HepG2 (cell line): ENCODE data around the gene RAN. TPM values are rescaled to one million over a fixed set of nuclear protein-coding genes. Genes with fewer than 3 reads are reported as not detected.
"Not testable (repeated sequence)": the region's sequence is repeated elsewhere in the genome, so short reads cannot be mapped to it uniquely, and the experiment has no call there.

Source experiments
- ATAC-seq: fragments of 200-7000 bp; cut with Tn5 transposase; 3 replicates; pipeline ENCODE4 v1.9.1; 2020; ENCODE audit warnings: mild to moderate bottlenecking, moderate library complexity
- BruUV-seq: library from RNA; stranded (reverse); fragments of 400-500 nt; replicated peaks from 2 replicates; lab custom pipeline; 2021; lab: Mats Ljungman, UMichigan
- CTCF ChIA-PET: fragments of 300-600 bp; formaldehyde crosslinking; extraction: SDS; loops from one replicate; lab custom pipeline; 2021; ENCODE audit warnings: low total read pairs, inconsistent platforms, low intra/inter-chr PET ratio; lab: Yijun Ruan, JAX
- POLR2A ChIA-PET: fragments of 350-600 bp; sonication (Branson Sonifier 250); formaldehyde crosslinking; loops from one replicate; lab custom pipeline; 2020; ENCODE audit warnings: antibody characterized with exemption, inconsistent platforms; lab: Yijun Ruan, JAX
- DNase-seq: peaks from one replicate; pipeline ENCODE4 v3.0.0-alpha.2; 2015; ENCODE audit warnings: low spot score
- FAIRE-seq: peaks from 3 replicates; lab custom pipeline; 2011; peaks lifted over from hg19 to GRCh38; lab: Jason Lieb, UNC
- H2AFZ ChIP-seq: one replicate; pipeline ENCODE4 v1.6.1; 2011; ENCODE audit warnings: low read length, inconsistent platforms
- H3K27ac ChIP-seq: fragments of 300-600 bp; 3 replicates; pipeline ENCODE4 v1.8.0; 2011; ENCODE audit warnings: mixed run types, mild to moderate bottlenecking, mixed read lengths, low read length, inconsistent platforms; ENCODE audit not compliant: insufficient read depth; ENCODE audit errors: extremely low read length
- H3K27me3 ChIP-seq, 2 experiments: fragments of 200-600 bp in 1 of 2; 2 replicates in 1 of 2; 3 replicates in 1 of 2; pipeline versions ENCODE4 v1.6.0 to v1.8.0; 2011; ENCODE audit warnings: low read length in 2 of 2, mild to moderate bottlenecking in 2 of 2, moderate library complexity in 2 of 2, inconsistent platforms in 1 of 2; ENCODE audit not compliant: insufficient read depth in 2 of 2, control insufficient read depth in 1 of 2
- H3K36me3 ChIP-seq, 2 experiments: fragments of 200-600 bp in 1 of 2; replicated peaks in 1 of 2; 2 replicates in 1 of 2; 3 replicates in 1 of 2; pipeline versions ENCODE4 v1.5.1 to v1.8.0; 2011; ENCODE audit warnings: low read length in 2 of 2, inconsistent platforms in 1 of 2; ENCODE audit not compliant: insufficient read depth in 2 of 2, control insufficient read depth in 1 of 2
- H3K4me1 ChIP-seq: 2 replicates; pipeline ENCODE4 v1.5.1; 2012; ENCODE audit warnings: low read length, inconsistent platforms; ENCODE audit not compliant: insufficient read depth
- H3K4me2 ChIP-seq: 2 replicates; pipeline ENCODE4 v1.6.0; 2011; ENCODE audit warnings: low read depth, low read length, inconsistent platforms
- H3K4me3 ChIP-seq, 3 experiments: fragments of 200-600 bp in 1 of 3; sonication (generic), shearing (Covaris generic) in 1 of 3; replicated peaks in 1 of 3; 2 replicates each; pipeline ENCODE4 v1.5.1; 2011 to 2016; ENCODE audit warnings: low read length in 3 of 3, inconsistent platforms in 2 of 3, low read depth in 2 of 3, mild to moderate bottlenecking in 2 of 3, control low read depth in 1 of 3, mixed read lengths in 1 of 3; ENCODE audit not compliant: insufficient read depth in 1 of 3
- H3K79me2 ChIP-seq: one replicate; pipeline ENCODE4 v1.6.1; 2011; ENCODE audit warnings: low read length, inconsistent platforms; ENCODE audit not compliant: insufficient read depth
- H3K9ac ChIP-seq: 2 replicates; pipeline ENCODE4 v1.6.0; 2011; ENCODE audit warnings: mild to moderate bottlenecking, low read depth, low read length, inconsistent platforms; ENCODE audit not compliant: insufficient read depth
- H3K9me3 ChIP-seq: 2 replicates; pipeline ENCODE4 v1.5.1; 2012; ENCODE audit warnings: mild to moderate bottlenecking, low read length
- H4K20me1 ChIP-seq: 2 replicates; pipeline ENCODE4 v1.6.0; 2011; ENCODE audit warnings: inconsistent platforms, mild to moderate bottlenecking, low read length, moderate library complexity; ENCODE audit not compliant: insufficient read depth
- AKAP8 ChIP-seq: sonication (generic); formaldehyde crosslinking; IDR thresholded peaks from 2 replicates; pipeline ENCODE4 v1.5.1; 2020; ENCODE audit warnings: mild to moderate bottlenecking, missing genetic modification reagents
- ARID5B ChIP-seq: IDR thresholded peaks from 2 replicates; pipeline ENCODE4 v1.4.0; 2020; ENCODE audit warnings: mild to moderate bottlenecking, missing genetic modification reagents
- CEBPG ChIP-seq: IDR thresholded peaks from 2 replicates; pipeline ENCODE4 v1.6.1; 2016
- FOXA3 ChIP-seq: IDR thresholded peaks from 2 replicates; pipeline ENCODE4 v1.6.1; 2016; ENCODE audit warnings: missing genetic modification reagents, missing compliant biosample characterization
- GATAD2A ChIP-seq: IDR thresholded peaks from 2 replicates; pipeline ENCODE4 v1.6.1; 2016
- HNF4A ChIP-seq: sonication (generic); formaldehyde crosslinking; IDR thresholded peaks from 2 replicates; pipeline ENCODE4 v1.4.0; 2020; ENCODE audit warnings: missing genetic modification reagents
- MNT ChIP-seq: fragments of 450-650 bp; IDR thresholded peaks from 2 replicates; pipeline ENCODE4 v1.6.1; 2016
- PHF21A ChIP-seq: sonication (generic); formaldehyde crosslinking; IDR thresholded peaks from 2 replicates; pipeline ENCODE4 v1.5.0; 2020; ENCODE audit warnings: mild to moderate bottlenecking, missing genetic modification reagents
- RARA ChIP-seq: IDR thresholded peaks from 2 replicates; pipeline ENCODE4 v1.6.1; 2016; ENCODE audit warnings: missing genetic modification reagents, missing compliant biosample characterization
- SALL1 ChIP-seq: sonication (generic); formaldehyde crosslinking; IDR thresholded peaks from 2 replicates; pipeline ENCODE4 v1.8.0; 2022; ENCODE audit warnings: mild to moderate bottlenecking, missing genetic modification reagents
- SOX6 ChIP-seq, 2 experiments: fragments of 450-650 bp in 1 of 2; sonication (generic) in 1 of 2; formaldehyde crosslinking in 1 of 2; IDR thresholded peaks; 2 replicates each; pipeline versions ENCODE4 v1.4.0 to v1.6.1; 2017 to 2020; ENCODE audit warnings: antibody characterized with exemption in 1 of 2, mild to moderate bottlenecking in 1 of 2, missing genetic modification reagents in 1 of 2
- TEAD3 ChIP-seq: optimal IDR thresholded peaks from 2 replicates; pipeline ENCODE3; 2016; ENCODE audit warnings: borderline replicate concordance
- ZEB1 ChIP-seq: IDR thresholded peaks from 2 replicates; pipeline ENCODE4 v1.6.1; 2012; ENCODE audit warnings: mild to moderate bottlenecking, low read depth, inconsistent platforms; ENCODE audit not compliant: insufficient replicate concordance
- ZNF121 ChIP-seq: sonication (generic); formaldehyde crosslinking; IDR thresholded peaks from 2 replicates; pipeline ENCODE4 v1.5.0; 2020; ENCODE audit warnings: mild to moderate bottlenecking, missing genetic modification reagents
- WGBS: methylation state at CpG from one replicate; pipeline ENCODE4 v1.1.6; 2017; ENCODE audit warnings: low lambda C conversion rate; 5-methylcytosine and 5-hydroxymethylcytosine counted together
- in situ Hi-C: cut with HindIII; loops from 2 replicates; pipeline ENCODE4 v1.10.0; 2017; ENCODE audit warnings: low pct_unique_long_range_greater_than_20kb; ENCODE audit not compliant: extremely low pct_ligation_motif_present
- intact Hi-C: fragments of 100-400 bp; cut with micrococcal nuclease; formaldehyde crosslinking; loops from one replicate; pipeline ENCODE4 v1.10.0; 2022; ENCODE audit not compliant: unreplicated experiment
- polyA plus RNA-seq, 8 experiments: library from polyadenylated mRNA; depleted of rRNA in 3 of 8; stranded (reverse) in 7 of 8; unstranded in 1 of 8; fragments of >200 nt; fragmentation: Illumina TruSeq in 4 of 8; extraction: Trizol in 4 of 8; gene quantifications; 2 replicates each; pipeline versions ENCODE4 v1.2.1 to v1.2.3, GENCODE V29; 2011 to 2016; ENCODE audit warnings: low read depth in 4 of 8, missing spikeins in 1 of 8, mixed read lengths in 1 of 8; ENCODE audit not compliant: insufficient read depth in 1 of 8
- total RNA-seq, 5 experiments: library from RNA; depleted of rRNA; stranded (reverse); fragments of >200 nt; fragmentation: Illumina TruSeq; extraction: Trizol; gene quantifications; 2 replicates each; pipeline ENCODE4 v1.2.3, GENCODE V29; 2016; ENCODE audit warnings: low read depth in 1 of 5

Gene RAN
- total and polyA plus RNA-seq, 2 of the 13 experiments (the other 11 are each of a cell fraction or from before 2014, with no cell fraction given): 1,335 to 1,630 TPM

- Histone ChIP-seq H3K9ac (peak overlapping the region; percentile 10; the same call in 1 of the 2 replicates), H3K79me2 (no peaks in the 10 kb centered on the region), H4K20me1 (no peaks in the 10 kb centered on the region), H3K27me3 (no peaks in the 10 kb centered on the region), H3K27ac (no peak overlapping the region), H3K9me3 (no peaks in the 10 kb centered on the region), H2AFZ (peak overlapping the region; percentile 44), H3K4me1 (peaks cover 60% of the 10 kb centered on the region), H3K4me3 (0 out of 6 replicates have a peak overlapping the region, but pooled peaks of 1 of the 3 experiments have one; percentile 5), H3K4me2 (peak overlapping the region; percentile 55), H3K36me3 (no peaks in the 10 kb centered on the region)
- in situ Hi-C loops: no loop called here
- DNase-seq: no peak
- 6% methylated on average over 7 of the region's 7 CpGs for WGBS
- ATAC-seq: no peak; the same call in 2 of the 3 replicates
- TF ChIP-seq MNT (peak; percentile 92), AKAP8 (CRISPR knock-in tag) (no peak), FOXA3 (0 out of 2 replicates have a peak, but pooled peaks have one; percentile 5)
- POLR2A ChIA-PET: interaction anchor here (1.2 kb wide), 1 partner anchor 70 kb away, joined by 3 read pairs; no protein-coding TSS in a partner anchor
- BruUV-seq: no TSS peak
- FAIRE-seq: no peak
- CTCF ChIA-PET: no interaction called here
- intact Hi-C loops: no loop called here
Observed at GRCh38 chr12:130847112-130847511, 24.8 kb upstream of the RAN start.

- H3K36me3 ChIP-seq; H3K9me3 ChIP-seq; BruUV-seq; H3K79me2 ChIP-seq; in situ Hi-C loops; CTCF ChIA-PET; H4K20me1 ChIP-seq; DNase-seq; H3K4me3 ChIP-seq; H3K27me3 ChIP-seq; FAIRE-seq; H3K9ac ChIP-seq; H3K27ac ChIP-seq; intact Hi-C loops; H2AFZ ChIP-seq; ATAC-seq; TF ChIP-seq SOX6 (IDR thresholded peaks at IDR 0.05): not testable (repeated sequence)
- POLR2A ChIA-PET: interaction anchor here (1.4 kb wide), 1 partner anchor 23 kb away, joined by 3 read pairs; no protein-coding TSS in a partner anchor
- H3K4me1 ChIP-seq: peaks cover 69% of the 10 kb centered on the region
- WGBS: 27% methylated on average over 4 of the region's 6 CpGs
- peak overlapping the region; percentile 45; the same call in 1 of the 2 replicates for H3K4me2 ChIP-seq
- TF ChIP-seq ARID5B (CRISPR knock-in tag): 0 out of 2 replicates have a peak, but pooled peaks have one; percentile 48
- TF ChIP-seq ZEB1: peak; percentile 77
- 0 out of 2 replicates have a peak, but pooled peaks have one; percentile 29 for TF ChIP-seq PHF21A
- TF ChIP-seq TEAD3 (CRISPR knock-in tag): peak; percentile 85
- peak; percentile 31; the same call in 1 of the 2 replicates for TF ChIP-seq CEBPG
- peak; percentile 19; the same call in 1 of the 2 replicates for TF ChIP-seq GATAD2A
- TF ChIP-seq SALL1: peak; percentile 52
- TF ChIP-seq SOX6 (CRISPR knock-in tag; IDR thresholded peaks at IDR 0.05): peak; percentile 35; the same call in 1 of the 2 replicates
- TF ChIP-seq RARA (CRISPR knock-in tag): peak; percentile 53
- peak; percentile 34; the same call in 1 of the 2 replicates for TF ChIP-seq HNF4A (CRISPR knock-in tag)
- TF ChIP-seq ZNF121 (CRISPR knock-in tag): peak; percentile 86
Observed at GRCh38 chr12:130848105-130848504, 23.8 kb upstream of the RAN start.
